Measurements from ENCODE around the gene PHC3. TPM values are rescaled to one million over a fixed set of nuclear protein-coding genes. Genes with fewer than 3 reads are reported as not detected.

Gene PHC3
- total RNA-seq, 1 experiment from 2014 or later: 55.4 TPM

DNA sequence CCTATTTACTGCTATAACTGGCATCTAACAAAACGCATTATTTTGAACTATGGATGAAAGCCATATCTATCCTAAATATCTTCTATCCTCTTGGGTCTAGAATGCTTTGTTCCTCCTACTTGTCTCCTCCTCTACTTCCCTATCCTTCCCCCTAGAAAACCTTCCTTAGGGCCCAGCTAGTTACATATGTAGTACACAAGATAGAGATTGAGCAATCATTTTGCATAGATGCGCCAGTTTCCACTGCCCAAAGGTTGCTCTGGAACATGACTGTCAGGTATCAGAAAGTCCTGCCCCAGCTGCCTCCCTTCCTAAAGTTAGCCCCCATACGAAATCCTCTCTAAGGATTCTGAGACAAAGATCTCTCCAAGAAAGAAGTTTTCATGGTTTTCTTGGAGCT lies 88.6 kb downstream of the PHC3 start:
- BruUV-seq (replicated peaks): no TSS peak
- intact Hi-C loops (cut with micrococcal nuclease; ENCODE audit: unreplicated experiment): no loop called here
- TF ChIP-seq, protein P1, sequence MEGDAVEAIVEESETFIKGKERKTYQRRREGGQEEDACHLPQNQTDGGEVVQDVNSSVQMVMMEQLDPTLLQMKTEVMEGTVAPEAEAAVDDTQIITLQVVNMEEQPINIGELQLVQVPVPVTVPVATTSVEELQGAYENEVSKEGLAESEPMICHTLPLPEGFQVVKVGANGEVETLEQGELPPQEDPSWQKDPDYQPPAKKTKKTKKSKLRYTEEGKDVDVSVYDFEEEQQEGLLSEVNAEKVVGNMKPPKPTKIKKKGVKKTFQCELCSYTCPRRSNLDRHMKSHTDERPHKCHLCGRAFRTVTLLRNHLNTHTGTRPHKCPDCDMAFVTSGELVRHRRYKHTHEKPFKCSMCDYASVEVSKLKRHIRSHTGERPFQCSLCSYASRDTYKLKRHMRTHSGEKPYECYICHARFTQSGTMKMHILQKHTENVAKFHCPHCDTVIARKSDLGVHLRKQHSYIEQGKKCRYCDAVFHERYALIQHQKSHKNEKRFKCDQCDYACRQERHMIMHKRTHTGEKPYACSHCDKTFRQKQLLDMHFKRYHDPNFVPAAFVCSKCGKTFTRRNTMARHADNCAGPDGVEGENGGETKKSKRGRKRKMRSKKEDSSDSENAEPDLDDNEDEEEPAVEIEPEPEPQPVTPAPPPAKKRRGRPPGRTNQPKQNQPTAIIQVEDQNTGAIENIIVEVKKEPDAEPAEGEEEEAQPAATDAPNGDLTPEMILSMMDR (conservative IDR thresholded peaks at IDR 0.05; ENCODE audit: low read depth, low read length): no peak
- TF ChIP-seq EZH2 (IDR thresholded peaks at IDR 0.05; ENCODE audit: borderline replicate concordance, low read depth, low read length, poor library complexity, severe bottlenecking): no peak
- Histone ChIP-seq H3K4me1 (ENCODE audit: insufficient read depth, low read length, poor library complexity, severe bottlenecking) (no peaks in the 10 kb centered on the region), H3K4me3 (ENCODE audit: low read depth, low read length, poor library complexity, severe bottlenecking) (no peak overlapping the region), H3K27me3 (replicated peaks; ENCODE audit: insufficient read depth, low read depth, low read length, poor library complexity) (no peaks in the 10 kb centered on the region), H3K27ac (ENCODE audit: low read depth, low read length, poor library complexity, severe bottlenecking) (no peak overlapping the region), H3K9me3 (ENCODE audit: low read depth, low read length, poor library complexity, severe bottlenecking) (no peaks in the 10 kb centered on the region), H3K36me3 (ENCODE audit: insufficient read depth, low read length, poor library complexity, severe bottlenecking) (peaks cover 59% of the 10 kb centered on the region)
- DNase-seq (ENCODE audit: low spot score): no peak
- ChIA-PET POLR2A (ENCODE audit: low non-redundant PET) (no interaction called here), CTCF (no interaction called here)

DNA sequence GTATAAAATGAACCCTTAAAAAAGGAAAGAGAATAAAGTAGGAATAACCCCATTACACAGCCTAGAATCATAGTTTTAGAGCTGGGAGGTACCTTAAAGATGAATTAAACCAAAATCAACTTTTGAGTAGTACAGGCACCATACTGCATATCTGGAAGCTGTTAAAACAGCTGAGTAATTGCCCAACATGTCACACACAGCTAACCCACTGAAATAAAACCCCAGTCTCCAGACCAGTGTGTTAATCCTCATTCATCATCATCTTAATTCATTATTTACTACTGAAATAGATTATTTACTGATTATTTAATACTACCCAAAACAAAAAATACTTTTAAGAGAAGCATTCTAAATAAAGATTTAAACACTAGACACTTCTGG lies 90.9 kb downstream of the PHC3 start:
- TF ChIP-seq EZH2 (IDR thresholded peaks at IDR 0.05; ENCODE audit: borderline replicate concordance, low read depth, low read length, poor library complexity, severe bottlenecking): no peak
- TF ChIP-seq, protein P1 (conservative IDR thresholded peaks at IDR 0.05; ENCODE audit: low read depth, low read length): no peak
- Histone ChIP-seq H3K9me3 (ENCODE audit: low read depth, low read length, poor library complexity, severe bottlenecking) (no peaks in the 10 kb centered on the region), H3K27me3 (replicated peaks; ENCODE audit: insufficient read depth, low read depth, low read length, poor library complexity) (no peaks in the 10 kb centered on the region), H3K36me3 (ENCODE audit: insufficient read depth, low read length, poor library complexity, severe bottlenecking) (peaks cover 42% of the 10 kb centered on the region), H3K27ac (ENCODE audit: low read depth, low read length, poor library complexity, severe bottlenecking) (no peak overlapping the region), H3K4me1 (ENCODE audit: insufficient read depth, low read length, poor library complexity, severe bottlenecking) (no peaks in the 10 kb centered on the region), H3K4me3 (ENCODE audit: low read depth, low read length, poor library complexity, severe bottlenecking) (no peak overlapping the region)
- ChIA-PET POLR2A (ENCODE audit: low non-redundant PET) (no interaction called here), CTCF (no interaction called here)
- BruUV-seq (replicated peaks): no TSS peak
- intact Hi-C loops (cut with micrococcal nuclease; ENCODE audit: unreplicated experiment): no loop called here
- no peak for DNase-seq (ENCODE audit: low spot score)

DNA sequence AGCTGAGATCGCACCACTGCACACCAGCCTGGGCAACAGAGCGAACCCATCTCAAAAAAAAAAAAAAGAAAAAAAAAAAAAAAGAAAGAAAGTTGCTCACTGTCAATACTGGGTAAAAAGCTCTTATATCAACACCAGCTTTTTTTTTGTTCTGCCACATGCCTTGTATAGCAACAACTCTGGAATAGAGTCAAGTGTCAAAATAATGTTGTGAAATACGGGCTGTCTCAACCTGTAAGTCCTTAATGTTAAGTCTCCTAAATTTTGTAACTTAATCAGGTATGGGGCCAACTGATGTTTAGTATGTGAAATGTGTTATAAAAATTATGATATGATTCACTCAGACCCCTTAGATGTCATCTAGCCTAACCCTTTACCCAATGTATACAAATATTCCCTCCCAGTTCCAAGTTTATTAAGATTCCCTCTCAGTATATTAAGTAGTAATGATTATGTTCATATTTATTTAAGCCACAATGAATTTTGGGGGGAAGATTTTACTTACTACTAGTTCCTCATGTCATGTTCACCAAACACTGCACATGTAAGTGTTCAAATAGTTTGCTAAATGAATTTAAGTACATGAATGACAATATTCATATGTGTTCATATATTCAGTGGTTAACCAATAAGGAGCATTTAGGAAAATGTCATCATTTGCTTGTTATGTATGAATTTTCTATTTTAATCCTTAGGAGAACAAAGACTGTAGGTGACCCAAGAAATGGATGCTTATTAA lies 91.5 kb downstream of the PHC3 start:
- no peak overlapping the region for H3K27ac ChIP-seq (ENCODE audit: low read depth, low read length, poor library complexity, severe bottlenecking)
- ChIA-PET CTCF (no interaction called here), POLR2A (ENCODE audit: low non-redundant PET) (no interaction called here)
- no peaks in the 10 kb centered on the region for H3K9me3 ChIP-seq (ENCODE audit: low read depth, low read length, poor library complexity, severe bottlenecking)
- H3K27me3 ChIP-seq (replicated peaks; ENCODE audit: insufficient read depth, low read depth, low read length, poor library complexity): no peaks in the 10 kb centered on the region
- H3K4me3 ChIP-seq (ENCODE audit: low read depth, low read length, poor library complexity, severe bottlenecking): no peak overlapping the region
- no peaks in the 10 kb centered on the region for H3K4me1 ChIP-seq (ENCODE audit: insufficient read depth, low read length, poor library complexity, severe bottlenecking)
- no peak for DNase-seq (ENCODE audit: low spot score)
- intact Hi-C loops (cut with micrococcal nuclease; ENCODE audit: unreplicated experiment): no loop called here
- H3K36me3 ChIP-seq (ENCODE audit: insufficient read depth, low read length, poor library complexity, severe bottlenecking): peaks cover 37% of the 10 kb centered on the region
- no TSS peak for BruUV-seq (replicated peaks)
- TF ChIP-seq EZH2 (IDR thresholded peaks at IDR 0.05; ENCODE audit: borderline replicate concordance, low read depth, low read length, poor library complexity, severe bottlenecking): no peak
- TF ChIP-seq, protein P1 (conservative IDR thresholded peaks at IDR 0.05; ENCODE audit: low read depth, low read length): no peak
